HepG2 (cell line): ENCODE data around the gene ANG. TPM values are rescaled to one million over a fixed set of nuclear protein-coding genes. Genes with fewer than 3 reads are reported as not detected.
A peak's percentile ranks its signal among the peaks of the same experiment; 100 is the strongest.

Experiments used
- BCL6 ChIP-seq: IDR thresholded peaks from 2 replicates; pipeline ENCODE4 v1.6.1; 2016; ENCODE audit warnings: missing genetic modification reagents, missing compliant biosample characterization
- ELF4 ChIP-seq: sonication (generic); formaldehyde crosslinking; IDR thresholded peaks from 2 replicates; pipeline ENCODE4 v1.5.0; 2020; ENCODE audit warnings: missing genetic modification reagents, mild to moderate bottlenecking, moderate library complexity, borderline replicate concordance
- HHEX ChIP-seq: IDR thresholded peaks from 2 replicates; pipeline ENCODE4 v1.6.1; 2016; ENCODE audit warnings: control low read depth
- HNRNPL ChIP-seq: fragments of 200-400 bp; formaldehyde crosslinking; IDR thresholded peaks from 2 replicates; pipeline ENCODE4 v1.6.1; 2017; ENCODE audit warnings: mild to moderate bottlenecking, low read depth, low read length
- MIER2 ChIP-seq: IDR thresholded peaks from 2 replicates; pipeline ENCODE4 v1.6.1; 2016; ENCODE audit warnings: missing biosample characterization, missing genetic modification reagents
- NCOA5 ChIP-seq: sonication (generic); formaldehyde crosslinking; IDR thresholded peaks from 2 replicates; pipeline ENCODE4 v1.4.0; 2020; ENCODE audit warnings: missing genetic modification reagents
- SATB2 ChIP-seq: sonication (generic); formaldehyde crosslinking; IDR thresholded peaks from 2 replicates; pipeline ENCODE4 v1.5.0; 2020; ENCODE audit warnings: missing genetic modification reagents
- SRF ChIP-seq: IDR thresholded peaks from 2 replicates; pipeline ENCODE4 v1.6.1; 2011; ENCODE audit warnings: mild to moderate bottlenecking, low read depth, low read length, moderate library complexity
- TBL1XR1 ChIP-seq: fragments of 150-350 bp; IDR thresholded peaks from 2 replicates; pipeline ENCODE4 v1.6.1; 2014; ENCODE audit warnings: borderline replicate concordance, low read length; ENCODE audit not compliant: partially characterized antibody
- ZBTB7B ChIP-seq: sonication (generic); formaldehyde crosslinking; IDR thresholded peaks from 2 replicates; pipeline ENCODE4 v1.4.0; 2020; ENCODE audit warnings: missing genetic modification reagents
- ZNF367 ChIP-seq: sonication (generic); formaldehyde crosslinking; IDR thresholded peaks from 2 replicates; pipeline ENCODE4 v1.4.0; 2020; ENCODE audit warnings: missing genetic modification reagents, borderline replicate concordance
- polyA plus RNA-seq, 8 experiments: library from polyadenylated mRNA; depleted of rRNA in 3 of 8; stranded (reverse) in 7 of 8; unstranded in 1 of 8; fragments of >200 nt; fragmentation: Illumina TruSeq in 4 of 8; extraction: Trizol in 4 of 8; gene quantifications; 2 replicates each; pipeline versions ENCODE4 v1.2.1 to v1.2.3, GENCODE V29; 2011 to 2016; ENCODE audit warnings: low read depth in 4 of 8, missing spikeins in 1 of 8, mixed read lengths in 1 of 8; ENCODE audit not compliant: insufficient read depth in 1 of 8
- total RNA-seq, 5 experiments: library from RNA; depleted of rRNA; stranded (reverse); fragments of >200 nt; fragmentation: Illumina TruSeq; extraction: Trizol; gene quantifications; 2 replicates each; pipeline ENCODE4 v1.2.3, GENCODE V29; 2016; ENCODE audit warnings: low read depth in 1 of 5
- TF ChIP-seq, protein P1 (sequence below): sonication (generic); formaldehyde crosslinking; conservative IDR thresholded peaks from 2 replicates; pipeline ENCODE4 v1.5.0; 2020; ENCODE audit warnings: missing genetic modification reagents
- TF ChIP-seq, protein P2 (sequence below): fragments of 450-650 bp; IDR thresholded peaks from 2 replicates; pipeline ENCODE4 v1.6.1; 2016
- TF ChIP-seq, protein P3 (sequence below): sonication (generic); formaldehyde crosslinking; IDR thresholded peaks from 2 replicates; pipeline ENCODE4 v1.5.1; 2020; ENCODE audit warnings: missing genetic modification reagents, mild to moderate bottlenecking, borderline replicate concordance
- TF ChIP-seq, protein P4 (sequence below): sonication (generic); formaldehyde crosslinking; IDR thresholded peaks from 2 replicates; pipeline ENCODE4 v1.8.1; 2022; ENCODE audit warnings: low read depth, mild to moderate bottlenecking, missing genetic modification reagents
- TF ChIP-seq, protein P5 (sequence below): sonication (generic); formaldehyde crosslinking; IDR thresholded peaks from 2 replicates; pipeline ENCODE4 v1.8.1; 2023; ENCODE audit warnings: mild to moderate bottlenecking, inconsistent platforms, moderate library complexity, missing genetic modification reagents, borderline replicate concordance
- TF ChIP-seq, protein P6 (sequence below): sonication (generic); formaldehyde crosslinking; IDR thresholded peaks from 2 replicates; pipeline ENCODE4 v1.4.0; 2020; ENCODE audit warnings: missing genetic modification reagents

Gene ANG
- total and polyA plus RNA-seq, 2 of the 13 experiments (the other 11 are each of a cell fraction or from before 2014, with no cell fraction given) = 83.6 to 401 TPM

DNA sequence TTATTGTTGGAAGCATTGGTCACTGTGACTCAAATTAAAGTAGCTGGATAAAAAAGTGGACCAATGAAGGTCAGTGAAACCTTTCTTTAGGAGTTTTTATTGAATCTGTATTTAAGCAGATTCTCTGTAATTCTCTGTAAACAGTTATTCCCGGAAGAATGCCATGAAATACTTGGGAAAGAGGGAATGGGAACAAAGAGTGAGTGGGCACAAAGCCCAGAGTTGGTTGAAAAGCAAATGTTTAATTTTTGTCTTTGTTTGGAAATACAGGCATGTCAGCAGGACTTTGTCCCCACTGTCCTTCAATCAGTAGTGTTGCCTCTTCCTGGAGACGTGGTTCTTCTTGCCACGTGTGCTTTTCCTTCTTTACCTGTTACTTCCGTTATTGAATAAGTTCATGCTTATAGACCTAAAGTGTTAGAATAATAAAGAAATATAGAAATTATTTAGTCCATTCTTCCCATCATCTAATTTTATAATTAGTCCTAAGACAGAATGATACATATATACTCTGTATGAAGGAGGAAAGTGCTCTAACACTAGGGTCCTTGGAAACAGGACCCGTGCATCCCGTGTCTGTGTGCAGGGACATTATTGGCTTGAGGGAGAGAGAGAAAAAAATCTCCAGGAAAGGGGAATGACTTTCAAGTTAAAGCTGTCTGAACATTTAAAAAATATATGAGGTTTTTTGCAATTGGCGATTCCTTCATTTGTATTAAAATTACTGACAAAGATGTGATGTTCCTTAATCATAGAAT lies 2.0 kb upstream of the ANG start (continued):
- TF ChIP-seq, protein P1, sequence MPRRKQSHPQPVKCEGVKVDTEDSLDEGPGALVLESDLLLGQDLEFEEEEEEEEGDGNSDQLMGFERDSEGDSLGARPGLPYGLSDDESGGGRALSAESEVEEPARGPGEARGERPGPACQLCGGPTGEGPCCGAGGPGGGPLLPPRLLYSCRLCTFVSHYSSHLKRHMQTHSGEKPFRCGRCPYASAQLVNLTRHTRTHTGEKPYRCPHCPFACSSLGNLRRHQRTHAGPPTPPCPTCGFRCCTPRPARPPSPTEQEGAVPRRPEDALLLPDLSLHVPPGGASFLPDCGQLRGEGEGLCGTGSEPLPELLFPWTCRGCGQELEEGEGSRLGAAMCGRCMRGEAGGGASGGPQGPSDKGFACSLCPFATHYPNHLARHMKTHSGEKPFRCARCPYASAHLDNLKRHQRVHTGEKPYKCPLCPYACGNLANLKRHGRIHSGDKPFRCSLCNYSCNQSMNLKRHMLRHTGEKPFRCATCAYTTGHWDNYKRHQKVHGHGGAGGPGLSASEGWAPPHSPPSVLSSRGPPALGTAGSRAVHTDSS = no peak
- TF ChIP-seq ZNF367 (CRISPR knock-in tag) (no peak), SRF (peak; percentile 41; the same call in 1 of the 2 replicates), BCL6 (CRISPR knock-in tag) (peak; percentile 93), ZBTB7B (peak; percentile 66; the same call in 1 of the 2 replicates), TBL1XR1 (peak; percentile 81), HNRNPL (no peak), SATB2 (CRISPR knock-in tag) (0 out of 2 replicates have a peak, but pooled peaks have one; percentile 55), ELF4 (peak; percentile 65; the same call in 1 of the 2 replicates), HHEX (CRISPR knock-in tag) (0 out of 2 replicates have a peak, but pooled peaks have one; percentile 19), NCOA5 (CRISPR knock-in tag) (no peak), MIER2 (CRISPR knock-in tag) (0 out of 2 replicates have a peak, but pooled peaks have one; percentile 46)
- TF ChIP-seq, protein P2, sequence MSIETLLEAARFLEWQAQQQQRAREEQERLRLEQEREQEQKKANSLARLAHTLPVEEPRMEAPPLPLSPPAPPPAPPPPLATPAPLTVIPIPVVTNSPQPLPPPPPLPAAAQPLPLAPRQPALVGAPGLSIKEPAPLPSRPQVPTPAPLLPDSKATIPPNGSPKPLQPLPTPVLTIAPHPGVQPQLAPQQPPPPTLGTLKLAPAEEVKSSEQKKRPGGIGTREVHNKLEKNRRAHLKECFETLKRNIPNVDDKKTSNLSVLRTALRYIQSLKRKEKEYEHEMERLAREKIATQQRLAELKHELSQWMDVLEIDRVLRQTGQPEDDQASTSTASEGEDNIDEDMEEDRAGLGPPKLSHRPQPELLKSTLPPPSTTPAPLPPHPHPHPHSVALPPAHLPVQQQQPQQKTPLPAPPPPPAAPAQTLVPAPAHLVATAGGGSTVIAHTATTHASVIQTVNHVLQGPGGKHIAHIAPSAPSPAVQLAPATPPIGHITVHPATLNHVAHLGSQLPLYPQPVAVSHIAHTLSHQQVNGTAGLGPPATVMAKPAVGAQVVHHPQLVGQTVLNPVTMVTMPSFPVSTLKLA = peak; percentile 81
- TF ChIP-seq, protein P3, sequence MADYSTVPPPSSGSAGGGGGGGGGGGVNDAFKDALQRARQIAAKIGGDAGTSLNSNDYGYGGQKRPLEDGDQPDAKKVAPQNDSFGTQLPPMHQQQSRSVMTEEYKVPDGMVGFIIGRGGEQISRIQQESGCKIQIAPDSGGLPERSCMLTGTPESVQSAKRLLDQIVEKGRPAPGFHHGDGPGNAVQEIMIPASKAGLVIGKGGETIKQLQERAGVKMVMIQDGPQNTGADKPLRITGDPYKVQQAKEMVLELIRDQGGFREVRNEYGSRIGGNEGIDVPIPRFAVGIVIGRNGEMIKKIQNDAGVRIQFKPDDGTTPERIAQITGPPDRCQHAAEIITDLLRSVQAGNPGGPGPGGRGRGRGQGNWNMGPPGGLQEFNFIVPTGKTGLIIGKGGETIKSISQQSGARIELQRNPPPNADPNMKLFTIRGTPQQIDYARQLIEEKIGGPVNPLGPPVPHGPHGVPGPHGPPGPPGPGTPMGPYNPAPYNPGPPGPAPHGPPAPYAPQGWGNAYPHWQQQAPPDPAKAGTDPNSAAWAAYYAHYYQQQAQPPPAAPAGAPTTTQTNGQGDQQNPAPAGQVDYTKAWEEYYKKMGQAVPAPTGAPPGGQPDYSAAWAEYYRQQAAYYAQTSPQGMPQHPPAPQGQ (CRISPR knock-in tag) = 0 out of 2 replicates have a peak, but pooled peaks have one; percentile 24
- TF ChIP-seq, protein P4, sequence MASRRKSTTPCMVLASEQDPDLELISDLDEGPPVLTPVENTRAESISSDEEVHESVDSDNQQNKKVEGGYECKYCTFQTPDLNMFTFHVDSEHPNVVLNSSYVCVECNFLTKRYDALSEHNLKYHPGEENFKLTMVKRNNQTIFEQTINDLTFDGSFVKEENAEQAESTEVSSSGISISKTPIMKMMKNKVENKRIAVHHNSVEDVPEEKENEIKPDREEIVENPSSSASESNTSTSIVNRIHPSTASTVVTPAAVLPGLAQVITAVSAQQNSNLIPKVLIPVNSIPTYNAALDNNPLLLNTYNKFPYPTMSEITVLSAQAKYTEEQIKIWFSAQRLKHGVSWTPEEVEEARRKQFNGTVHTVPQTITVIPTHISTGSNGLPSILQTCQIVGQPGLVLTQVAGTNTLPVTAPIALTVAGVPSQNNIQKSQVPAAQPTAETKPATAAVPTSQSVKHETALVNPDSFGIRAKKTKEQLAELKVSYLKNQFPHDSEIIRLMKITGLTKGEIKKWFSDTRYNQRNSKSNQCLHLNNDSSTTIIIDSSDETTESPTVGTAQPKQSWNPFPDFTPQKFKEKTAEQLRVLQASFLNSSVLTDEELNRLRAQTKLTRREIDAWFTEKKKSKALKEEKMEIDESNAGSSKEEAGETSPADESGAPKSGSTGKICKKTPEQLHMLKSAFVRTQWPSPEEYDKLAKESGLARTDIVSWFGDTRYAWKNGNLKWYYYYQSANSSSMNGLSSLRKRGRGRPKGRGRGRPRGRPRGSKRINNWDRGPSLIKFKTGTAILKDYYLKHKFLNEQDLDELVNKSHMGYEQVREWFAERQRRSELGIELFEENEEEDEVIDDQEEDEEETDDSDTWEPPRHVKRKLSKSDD (CRISPR knock-in tag) = no peak; the same call in 1 of the 2 replicates
- TF ChIP-seq, protein P5, sequence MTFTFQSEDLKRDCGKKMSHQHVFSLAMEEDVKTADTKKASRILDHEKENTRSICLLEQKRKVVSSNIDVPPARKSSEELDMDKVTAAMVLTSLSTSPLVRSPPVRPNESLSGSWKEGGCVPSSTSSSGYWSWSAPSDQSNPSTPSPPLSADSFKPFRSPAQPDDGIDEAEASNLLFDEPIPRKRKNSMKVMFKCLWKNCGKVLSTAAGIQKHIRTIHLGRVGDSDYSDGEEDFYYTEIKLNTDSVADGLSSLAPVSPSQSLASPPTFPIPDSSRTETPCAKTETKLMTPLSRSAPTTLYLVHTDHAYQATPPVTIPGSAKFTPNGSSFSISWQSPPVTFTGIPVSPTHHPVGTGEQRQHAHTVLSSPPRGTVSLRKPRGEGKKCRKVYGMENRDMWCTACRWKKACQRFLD (CRISPR knock-in tag) = no peak
- TF ChIP-seq, protein P6, sequence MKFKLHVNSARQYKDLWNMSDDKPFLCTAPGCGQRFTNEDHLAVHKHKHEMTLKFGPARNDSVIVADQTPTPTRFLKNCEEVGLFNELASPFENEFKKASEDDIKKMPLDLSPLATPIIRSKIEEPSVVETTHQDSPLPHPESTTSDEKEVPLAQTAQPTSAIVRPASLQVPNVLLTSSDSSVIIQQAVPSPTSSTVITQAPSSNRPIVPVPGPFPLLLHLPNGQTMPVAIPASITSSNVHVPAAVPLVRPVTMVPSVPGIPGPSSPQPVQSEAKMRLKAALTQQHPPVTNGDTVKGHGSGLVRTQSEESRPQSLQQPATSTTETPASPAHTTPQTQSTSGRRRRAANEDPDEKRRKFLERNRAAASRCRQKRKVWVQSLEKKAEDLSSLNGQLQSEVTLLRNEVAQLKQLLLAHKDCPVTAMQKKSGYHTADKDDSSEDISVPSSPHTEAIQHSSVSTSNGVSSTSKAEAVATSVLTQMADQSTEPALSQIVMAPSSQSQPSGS (CRISPR knock-in tag) = peak; percentile 56; the same call in 1 of the 2 replicates
